IMR-90 (cell line): ENCODE results near the gene MPIG6B. TPM values are rescaled to one million over a fixed set of nuclear protein-coding genes. Genes with fewer than 3 reads are reported as not detected.

ENCODE experiments used
- ATAC-seq: fragments of 200-7000 bp; cut with Tn5 transposase; 2 replicates; pipeline ENCODE4 v1.9.1; 2020; ENCODE audit warnings: low read depth, mild to moderate bottlenecking, moderate library complexity
- BruUV-seq: library from RNA; stranded (reverse); fragments of 400-500 nt; replicated peaks from 2 replicates; lab custom pipeline; 2021; lab: Mats Ljungman, UMichigan
- CTCF ChIA-PET: fragments of 300-600 bp; formaldehyde crosslinking; extraction: SDS; loops from one replicate; lab custom pipeline; 2021; ENCODE audit warnings: antibody characterized with exemption; lab: Yijun Ruan, JAX
- POLR2A ChIA-PET: fragments of 300-600 bp; sonication (Branson Sonifier 250); formaldehyde crosslinking; loops from one replicate; lab custom pipeline; 2022; ENCODE audit warnings: antibody characterized with exemption; ENCODE audit not compliant: unreplicated experiment; lab: Charles Lee
- DNase-seq: peaks from one replicate; pipeline ENCODE4 v3.0.0; 2013
- H2AFZ ChIP-seq: replicated peaks from 2 replicates; pipeline ENCODE3; 2013; ENCODE audit warnings: low read length, mild to moderate bottlenecking; ENCODE audit not compliant: poor library complexity
- H2AK5ac ChIP-seq: 2 replicates; pipeline ENCODE4 v1.6.1; 2013; ENCODE audit warnings: low read depth, low read length, inconsistent platforms
- H2AK9ac ChIP-seq: replicated peaks from 2 replicates; pipeline ENCODE3; 2013; ENCODE audit warnings: mild to moderate bottlenecking, low read depth, low read length, moderate library complexity; ENCODE audit not compliant: poor library complexity
- H2BK120ac ChIP-seq: 2 replicates; pipeline ENCODE4 v1.6.1; 2013; ENCODE audit warnings: low read depth, low read length, inconsistent platforms
- H2BK15ac ChIP-seq: 3 replicates; pipeline ENCODE4 v1.6.1; 2013; ENCODE audit warnings: low read depth, low read length, inconsistent platforms
- H2BK20ac ChIP-seq: 2 replicates; pipeline ENCODE4 v1.6.1; 2013; ENCODE audit warnings: low read depth, mild to moderate bottlenecking, inconsistent platforms, low read length, moderate library complexity
- H2BK5ac ChIP-seq: 2 replicates; pipeline ENCODE4 v1.6.1; 2013; ENCODE audit warnings: mild to moderate bottlenecking, low read depth, low read length, inconsistent platforms; ENCODE audit not compliant: poor library complexity, severe bottlenecking
- H3K14ac ChIP-seq: replicated peaks from 2 replicates; pipeline ENCODE4 v1.6.1; 2013; ENCODE audit warnings: low read depth, low read length, inconsistent platforms
- H3K18ac ChIP-seq: 2 replicates; pipeline ENCODE4 v1.6.1; 2013; ENCODE audit warnings: low read depth, low read length, control low read depth
- H3K23ac ChIP-seq: 2 replicates; pipeline ENCODE4 v1.6.1; 2013; ENCODE audit warnings: low read depth, low read length, inconsistent platforms
- H3K27ac ChIP-seq: 2 replicates; pipeline ENCODE4 v1.5.1; 2013; ENCODE audit warnings: mild to moderate bottlenecking, control low read depth, low read length; ENCODE audit not compliant: insufficient read depth
- H3K27me3 ChIP-seq: 2 replicates; pipeline ENCODE4 v1.6.1; 2013; ENCODE audit warnings: low read length; ENCODE audit not compliant: control insufficient read depth, insufficient read depth
- H3K36me3 ChIP-seq: 2 replicates; pipeline ENCODE4 v1.6.1; 2013; ENCODE audit warnings: low read length, mixed read lengths; ENCODE audit not compliant: control insufficient read depth, insufficient read depth
- H3K4ac ChIP-seq: 2 replicates; pipeline ENCODE4 v1.6.1; 2013; ENCODE audit warnings: low read depth, low read length, inconsistent platforms
- H3K4me1 ChIP-seq: 2 replicates; pipeline ENCODE4 v1.6.1; 2013; ENCODE audit warnings: low read length, mixed read lengths; ENCODE audit not compliant: control insufficient read depth, insufficient read depth
- H3K4me2 ChIP-seq: 2 replicates; pipeline ENCODE4 v1.6.1; 2013; ENCODE audit warnings: low read depth, mild to moderate bottlenecking, control low read depth, low read length, moderate library complexity
- H3K4me3 ChIP-seq: 2 replicates; pipeline ENCODE4 v1.5.1; 2013; ENCODE audit warnings: low read depth, mild to moderate bottlenecking, control low read depth, low read length, moderate library complexity; ENCODE audit not compliant: insufficient read depth
- H3K56ac ChIP-seq: 2 replicates; pipeline ENCODE4 v1.6.1; 2013; ENCODE audit warnings: low read length, inconsistent platforms; ENCODE audit not compliant: insufficient read depth; ENCODE audit errors: extremely low read depth
- H3K79me1 ChIP-seq, 2 experiments: 2 replicates each; pipeline ENCODE4 v1.6.1; 2013; ENCODE audit warnings: low read length in 2 of 2, inconsistent platforms in 1 of 2, low read depth in 1 of 2
- H3K9ac ChIP-seq: 2 replicates; pipeline ENCODE4 v1.6.1; 2013; ENCODE audit warnings: low read depth, low read length, control low read depth
- H3K9me1 ChIP-seq: 2 replicates; pipeline ENCODE4 v1.6.1; 2013; ENCODE audit warnings: low read length, inconsistent platforms; ENCODE audit not compliant: insufficient read depth
- H3K9me3 ChIP-seq: 2 replicates; pipeline ENCODE4 v1.6.1; 2013; ENCODE audit warnings: low read length; ENCODE audit not compliant: control insufficient read depth, insufficient read depth
- H4K20me1 ChIP-seq: 2 replicates; pipeline ENCODE4 v1.6.1; 2013; ENCODE audit warnings: low read length, inconsistent platforms; ENCODE audit not compliant: insufficient read depth
- H4K5ac ChIP-seq: 2 replicates; pipeline ENCODE4 v1.6.1; 2013; ENCODE audit warnings: mild to moderate bottlenecking, low read depth, low read length, control low read depth
- H4K8ac ChIP-seq, 2 experiments: 2 replicates each; pipeline ENCODE4 v1.6.1; 2013; ENCODE audit warnings: low read depth in 2 of 2, low read length in 2 of 2, control low read depth in 1 of 2, inconsistent platforms in 1 of 2
- H4K91ac ChIP-seq: 2 replicates; pipeline ENCODE4 v1.6.1; 2013; ENCODE audit warnings: low read depth, low read length, inconsistent platforms; ENCODE audit not compliant: insufficient read depth
- CTCF ChIP-seq: conservative IDR thresholded peaks from 2 replicates; pipeline ENCODE4 v1.5.1; 2012; ENCODE audit warnings: mild to moderate bottlenecking, low read depth, low read length, improper control_type of control experiment
- MAZ ChIP-seq: IDR thresholded peaks from 2 replicates; pipeline ENCODE4 v1.6.1; 2012; ENCODE audit warnings: low read depth, mild to moderate bottlenecking, low read length, improper control_type of control experiment, moderate library complexity, borderline replicate concordance
- MXI1 ChIP-seq: IDR thresholded peaks from 2 replicates; pipeline ENCODE4 v1.6.1; 2012; ENCODE audit warnings: low read depth, mild to moderate bottlenecking, low read length, moderate library complexity, borderline replicate concordance
- NFE2L2 ChIP-seq: fragments of 150-350 bp; IDR thresholded peaks from 2 replicates; pipeline ENCODE4 v1.6.1; 2016; ENCODE audit warnings: low read depth, mild to moderate bottlenecking, low read length
- RAD21 ChIP-seq: IDR thresholded peaks from 2 replicates; pipeline ENCODE4 v1.6.1; 2012; ENCODE audit warnings: low read length, improper control_type of control experiment
- RFX5 ChIP-seq: IDR thresholded peaks from 2 replicates; pipeline ENCODE4 v1.8.0; 2012; ENCODE audit warnings: low read depth, mild to moderate bottlenecking, low read length, moderate library complexity
- USF2 ChIP-seq: fragments of 150-350 bp; IDR thresholded peaks from 2 replicates; pipeline ENCODE4 v1.6.1; 2017; ENCODE audit warnings: mild to moderate bottlenecking, antibody characterized with exemption, low read length, low read depth
- WGBS, 2 experiments: methylation state at CpG; one replicate each; pipeline versions ENCODE4 v1.1.5 to v1.1.7; 2013; ENCODE audit warnings: missing lambda C conversion rate in 2 of 2; ENCODE audit not compliant: insufficient read length in 1 of 2; ENCODE audit errors: extremely low coverage in 2 of 2; 5-methylcytosine and 5-hydroxymethylcytosine counted together
- dilution Hi-C: fragments of 300-500 bp; cut with HindIII; formaldehyde crosslinking; loops from one replicate; pipeline ENCODE4 v1.14.3; 2018; ENCODE audit warnings: low sequenced_read_pairs; ENCODE audit not compliant: unreplicated experiment
- in situ Hi-C: fragments of 300-500 bp; cut with MboI; formaldehyde crosslinking; loops from 3 replicates; pipeline ENCODE4 v1.14.3; 2019; ENCODE audit warnings: low sequenced_read_pairs, inconsistent platforms, mixed read lengths
- intact Hi-C: fragments of 100-400 bp; cut with micrococcal nuclease; formaldehyde crosslinking; loops from 2 replicates; pipeline ENCODE4 v1.10.0; 2022
- polyA plus RNA-seq, 3 experiments: library from polyadenylated mRNA; depleted of rRNA; stranded (reverse); fragments of >200 nt; gene quantifications; 2 replicates each; pipeline ENCODE4 v1.2.3, GENCODE V29; 2012; ENCODE audit warnings: low replicate concordance in 1 of 3
- total RNA-seq: library from RNA; depleted of rRNA; stranded (reverse); fragments of >200 nt; gene quantifications from 2 replicates; pipeline ENCODE4 v1.2.3, GENCODE V29; 2012

Gene MPIG6B
- total and polyA plus RNA-seq, 2 of the 4 experiments (the other 2 are of a cell fraction) = not detected

- TF ChIP-seq USF2 = no peak
Measured at GRCh38 chr6:31725502-31726350, 2.6 kb downstream of the MPIG6B start (continued).

DNA sequence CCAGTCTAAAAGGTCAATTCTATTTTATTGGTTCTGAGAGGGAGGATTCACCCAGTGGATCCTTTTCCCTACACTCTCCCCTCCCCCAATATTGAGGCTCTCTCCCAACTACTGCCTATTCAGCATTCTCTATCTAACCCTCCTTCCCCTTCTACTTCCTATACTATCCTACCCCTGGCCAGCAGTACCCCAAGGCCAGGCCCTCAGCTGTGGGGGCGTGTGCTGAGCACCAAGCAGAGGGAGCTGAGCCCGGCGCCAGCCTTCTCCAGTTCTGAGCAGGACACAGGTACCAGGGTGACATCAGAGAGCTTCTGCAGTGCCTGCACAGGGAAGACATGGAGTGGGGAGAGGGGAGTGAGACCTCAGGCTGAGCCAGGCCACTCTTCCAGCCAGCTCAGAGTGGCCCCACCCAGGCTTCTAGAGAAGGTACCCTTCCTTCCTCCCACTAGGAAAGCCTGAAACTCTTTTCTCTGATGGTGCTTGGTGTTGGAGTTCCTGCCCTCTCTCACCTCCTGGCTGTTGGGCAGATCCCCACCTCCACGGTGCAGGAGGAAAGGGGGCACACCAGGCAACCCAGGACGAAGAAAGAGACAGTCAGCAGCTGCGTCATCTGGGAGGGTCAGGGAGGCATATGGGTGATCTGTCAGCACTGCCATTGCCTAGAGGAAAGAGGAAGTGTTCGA, 4.0 kb downstream of the MPIG6B start:
- dilution Hi-C loops (no loop called here), intact Hi-C loops (no loop called here), in situ Hi-C loops (no loop called here)
- Histone ChIP-seq H3K27ac (no peak overlapping the region), H2AFZ (no peak overlapping the region), H3K4me3 (no peak overlapping the region), H3K56ac (no peak overlapping the region), H3K79me1 (peaks cover 0 to 34% of the 10 kb centered on the region in 2 experiments; a peak in 2 of 4 replicates), H2AK5ac (no peak overlapping the region), H3K36me3 (peaks cover 33% of the 10 kb centered on the region), H4K20me1 (peaks cover 17% of the 10 kb centered on the region), H3K14ac (no peak overlapping the region), H3K9ac (no peak overlapping the region), H4K91ac (no peak overlapping the region), H2BK20ac (no peak overlapping the region), H4K8ac (no peak overlapping the region), H2BK120ac (no peak overlapping the region), H2AK9ac (no peak overlapping the region), H3K4me1 (peaks cover 3% of the 10 kb centered on the region), H3K18ac (no peak overlapping the region), H2BK5ac (no peak overlapping the region), H3K23ac (no peak overlapping the region; the same call in 1 of the 2 replicates), H3K27me3 (no peaks in the 10 kb centered on the region), H4K5ac (no peak overlapping the region), H2BK15ac (no peak overlapping the region), H3K4me2 (no peak overlapping the region), H3K9me3 (no peaks in the 10 kb centered on the region), H3K9me1 (no peaks in the 10 kb centered on the region), H3K4ac (no peak overlapping the region)
- no TSS peak for BruUV-seq
- ATAC-seq (no peak), DNase-seq (no peak)
- TF ChIP-seq MAZ = no peak
- no peak for TF ChIP-seq CTCF
- TF ChIP-seq NFE2L2 = no peak
- no peak for TF ChIP-seq MXI1
- TF ChIP-seq RAD21 = no peak
- no peak for TF ChIP-seq USF2
- no peak for TF ChIP-seq RFX5
- CTCF ChIA-PET = no interaction called here
- POLR2A ChIA-PET = no interaction called here
- 92% methylated on average over 2 of the region's 7 CpGs; no CpG with 5 or more reads in 1 of the 2 experiments for WGBS, 2 experiments
